MV-4-11 (cell line): ENCODE results near the gene PDE7B.

ENCODE experiments used
- DNase-seq: peaks from one replicate; lab custom pipeline; 2025; lab: John Stamatoyannopoulos, UW

PDE7B gene

GRCh38 chr6:135851442-135852271, at the start of gene PDE7B:
TSS of gene PDE7B (plus strand) at chr6:135851701.
- peak; percentile 77 for DNase-seq

GRCh38 chr6:135801755-135802465, 49.6 kb upstream of the PDE7B start:
- peak; percentile 16 for DNase-seq

- no peak for DNase-seq
Measured at GRCh38 chr6:135810486-135810885, 41.0 kb upstream of the PDE7B start.

GRCh38 chr6:135811170-135811569, 40.3 kb upstream of the PDE7B start:
- no peak for DNase-seq

- DNase-seq, result no peak
Measured at GRCh38 chr6:135811644-135812526, 39.6 kb upstream of the PDE7B start.

GRCh38 chr6:135813401-135813800, 38.1 kb upstream of the PDE7B start:
- DNase-seq, result no peak

- no peak for DNase-seq
Measured at GRCh38 chr6:135814043-135814442, 37.5 kb upstream of the PDE7B start.

- DNase-seq, result no peak
Measured at GRCh38 chr6:135815216-135815615, 36.3 kb upstream of the PDE7B start.

- no peak for DNase-seq
Measured at GRCh38 chr6:135817035-135817434, 34.5 kb upstream of the PDE7B start.

GRCh38 chr6:135819665-135820064, 31.8 kb upstream of the PDE7B start:
- DNase-seq, result no peak

- DNase-seq, result no peak
Measured at GRCh38 chr6:135820340-135820739, 31.2 kb upstream of the PDE7B start.

GRCh38 chr6:135823851-135824250, 27.6 kb upstream of the PDE7B start:
- DNase-seq, result no peak

- no peak for DNase-seq
Measured at GRCh38 chr6:135826236-135826804, 25.2 kb upstream of the PDE7B start.

- no peak for DNase-seq
Measured at GRCh38 chr6:135828021-135828420, 23.5 kb upstream of the PDE7B start.

GRCh38 chr6:135830452-135830881, 21.0 kb upstream of the PDE7B start:
- DNase-seq, result no peak

GRCh38 chr6:135831016-135831415, 20.5 kb upstream of the PDE7B start:
- DNase-seq, result no peak

- DNase-seq, result no peak
Measured at GRCh38 chr6:135832166-135832565, 19.3 kb upstream of the PDE7B start.

GRCh38 chr6:135833771-135834170, 17.7 kb upstream of the PDE7B start:
- no peak for DNase-seq

- no peak for DNase-seq
Measured at GRCh38 chr6:135837735-135838449, 13.6 kb upstream of the PDE7B start.

- no peak for DNase-seq
Measured at GRCh38 chr6:135839121-135839520, 12.4 kb upstream of the PDE7B start.
